Nephron (organoid): ENCODE measurements around the gene SLC43A1.

Experiments used
- H3K27ac Mint-ChIP-seq, 3 experiments: 2 replicates each; pipeline ENCODE4 v1.8.0; 2020; ENCODE audit warnings: mixed read lengths in 3 of 3, mild to moderate bottlenecking in 2 of 3, moderate library complexity in 1 of 3
- H3K27me3 Mint-ChIP-seq: 2 replicates; pipeline ENCODE4 v1.8.0; 2021; ENCODE audit warnings: low read depth, mild to moderate bottlenecking, moderate library complexity, mixed read lengths
- H3K36me3 Mint-ChIP-seq: 2 replicates; pipeline ENCODE4 v1.8.0; 2020; ENCODE audit warnings: low read depth, mixed read lengths
- H3K4me1 Mint-ChIP-seq: 2 replicates; pipeline ENCODE4 v1.8.0; 2020; ENCODE audit warnings: mixed read lengths
- H3K4me3 Mint-ChIP-seq, 3 experiments: 2 replicates each; pipeline ENCODE4 v1.8.0; 2020; ENCODE audit warnings: mild to moderate bottlenecking in 3 of 3, mixed read lengths in 3 of 3, moderate library complexity in 2 of 3
- H3K9me3 Mint-ChIP-seq: 2 replicates; pipeline ENCODE4 v1.8.0; 2020; ENCODE audit warnings: mixed read lengths
- CTCF ChIP-seq, 3 experiments: fragments of 200-600 bp; sonication (generic); IDR thresholded peaks; one replicate each; pipeline ENCODE4 v1.5.0; 2021; ENCODE audit warnings: antibody characterized with exemption in 3 of 3; ENCODE audit not compliant: unreplicated experiment in 3 of 3

The SLC43A1 gene

GRCh38 chr11:57500515-57500914 is 15.0 kb downstream of the SLC43A1 start:
- Mint-ChIP-seq H3K4me1 (peaks cover 11% of the 10 kb centered on the region), H3K4me3 (peak overlapping the region; percentile 68 to 73 (median 70)), H3K9me3 (no peaks in the 10 kb centered on the region)

GRCh38 chr11:57499983-57500461 is 15.5 kb downstream of the SLC43A1 start:
- no peaks in the 10 kb centered on the region for H3K36me3 Mint-ChIP-seq
- peaks cover 11% of the 10 kb centered on the region for H3K4me1 Mint-ChIP-seq
- H3K9me3 Mint-ChIP-seq, result no peaks in the 10 kb centered on the region
- H3K27me3 Mint-ChIP-seq, result peaks cover 3% of the 10 kb centered on the region
- no peak for TF ChIP-seq CTCF (IDR thresholded peaks at IDR 0.05; ENCODE audit: unreplicated experiment in 3 of 3)
- peak overlapping the region; percentile 52 to 84 (median 83) for H3K27ac Mint-ChIP-seq
- H3K4me3 Mint-ChIP-seq, result peak overlapping the region; percentile 68 to 73 (median 70)

More at GRCh38 chr11:57500515-57500914, 15.0 kb downstream of the SLC43A1 start:
- Mint-ChIP-seq H3K36me3 (no peaks in the 10 kb centered on the region), H3K27ac (peak overlapping the region; percentile 52 to 84 (median 83)), H3K27me3 (peaks cover 3% of the 10 kb centered on the region)
- no peak for TF ChIP-seq CTCF (IDR thresholded peaks at IDR 0.05; ENCODE audit: unreplicated experiment in 3 of 3)

- Mint-ChIP-seq H3K36me3 (no peaks in the 10 kb centered on the region), H3K27ac (peak overlapping the region; percentile 52 to 84 (median 83)), H3K4me1 (peaks cover 12% of the 10 kb centered on the region), H3K4me3 (peak overlapping the region; percentile 68 to 73 (median 70)), H3K27me3 (peaks cover 3% of the 10 kb centered on the region), H3K9me3 (no peaks in the 10 kb centered on the region)
- no peak for TF ChIP-seq CTCF (IDR thresholded peaks at IDR 0.05; ENCODE audit: unreplicated experiment in 3 of 3)
These were observed 16.0 kb downstream of the SLC43A1 start for GRCh38 chr11:57499413-57499982.

- H3K27me3 Mint-ChIP-seq, result peaks cover 3% of the 10 kb centered on the region
- TF ChIP-seq CTCF (IDR thresholded peaks at IDR 0.05; ENCODE audit: unreplicated experiment in 3 of 3), result no peak
- peak overlapping the region in 1 of 3 experiments; percentile 83 for H3K27ac Mint-ChIP-seq
- peaks cover 18% of the 10 kb centered on the region for H3K4me1 Mint-ChIP-seq
- no peaks in the 10 kb centered on the region for H3K9me3 Mint-ChIP-seq
- no peaks in the 10 kb centered on the region for H3K36me3 Mint-ChIP-seq
- H3K4me3 Mint-ChIP-seq, result peak overlapping the region; percentile 6 to 39 (median 38)
These were observed 17.0 kb downstream of the SLC43A1 start for GRCh38 chr11:57498540-57498939.

GRCh38 chr11:57497303-57498247 is 17.9 kb downstream of the SLC43A1 start:
- no peaks in the 10 kb centered on the region for H3K9me3 Mint-ChIP-seq
- H3K27ac Mint-ChIP-seq, result peak overlapping the region in 1 of 3 experiments; percentile 83
- no peak for TF ChIP-seq CTCF (IDR thresholded peaks at IDR 0.05; ENCODE audit: unreplicated experiment in 3 of 3)
- H3K27me3 Mint-ChIP-seq, result peaks cover 3% of the 10 kb centered on the region
- H3K36me3 Mint-ChIP-seq, result no peaks in the 10 kb centered on the region
- peaks cover 18% of the 10 kb centered on the region for H3K4me1 Mint-ChIP-seq
- peak overlapping the region in 2 of 3 experiments; percentile 18 to 42 for H3K4me3 Mint-ChIP-seq
